Measurements from ENCODE around the gene SLC9A8.

Gene SLC9A8

GRCh38 chr20:49877386-49877921 is 64.8 kb downstream of the SLC9A8 start:
- DNase-seq (ENCODE audit: low read depth): no peak

- no peak for DNase-seq (ENCODE audit: low read depth)
Measured at GRCh38 chr20:49878977-49879376, 66.3 kb downstream of the SLC9A8 start.

DNA sequence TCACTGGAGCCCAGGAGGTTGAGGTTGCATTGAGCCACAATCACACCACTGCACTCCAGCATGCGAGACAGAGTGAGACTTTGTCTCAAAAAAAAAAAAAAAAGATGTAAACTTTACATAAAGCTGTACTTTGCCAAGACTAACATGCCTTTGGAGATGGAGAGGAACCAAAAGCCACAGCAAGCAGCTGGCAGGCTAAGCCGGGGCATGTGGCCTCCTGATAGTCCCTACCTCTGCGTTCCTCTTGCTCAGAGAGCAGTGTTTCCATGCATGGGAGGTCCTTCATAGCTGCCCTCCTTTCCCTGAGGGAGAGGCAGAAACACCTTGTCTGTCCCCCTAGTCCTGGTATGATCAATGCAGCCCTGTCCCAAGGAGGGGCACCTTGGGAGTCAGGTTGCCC is 67.5 kb downstream of the SLC9A8 start:
- no peak for DNase-seq (ENCODE audit: low read depth)

GRCh38 chr20:49880724-49881445 is 68.3 kb downstream of the SLC9A8 start:
- DNase-seq (ENCODE audit: low read depth): no peak

DNA sequence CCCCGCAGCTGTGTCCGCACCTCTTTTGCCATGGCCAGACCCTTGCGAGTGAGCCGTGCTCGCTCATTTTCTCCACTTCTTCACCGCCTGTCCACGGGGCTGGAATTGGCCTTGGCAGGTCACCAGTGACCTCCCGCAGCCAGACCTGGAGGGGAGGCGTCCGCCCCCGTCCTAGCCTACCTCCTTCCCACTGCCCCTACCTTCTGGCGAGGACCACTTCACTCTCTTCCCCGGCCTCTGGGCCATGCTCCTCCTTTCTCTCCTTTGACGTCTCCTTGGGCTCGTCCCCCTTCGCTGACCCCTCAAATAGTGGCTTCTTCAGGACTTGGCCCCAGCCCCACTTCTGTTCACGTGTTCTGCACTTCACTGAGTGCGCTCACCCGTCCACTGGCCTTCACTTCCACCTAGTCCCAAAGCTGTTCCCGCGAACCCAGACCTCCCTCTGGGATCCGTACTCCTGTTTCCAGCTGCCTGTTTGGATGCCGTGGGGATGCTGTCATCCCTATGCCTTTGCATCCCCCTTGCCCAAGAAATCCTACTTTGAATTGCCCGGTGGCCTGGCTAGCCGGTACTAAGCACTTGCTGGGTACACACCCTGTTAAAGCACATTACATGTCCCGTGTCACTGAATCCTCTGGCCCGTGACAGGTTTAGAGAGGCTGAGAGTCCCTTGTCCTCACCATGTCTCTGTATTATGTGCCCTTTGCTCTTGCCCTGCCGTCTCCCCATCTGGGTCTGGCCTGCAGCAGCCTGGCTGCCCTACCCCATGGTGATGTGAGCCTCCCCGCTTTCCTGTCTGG is 69.7 kb downstream of the SLC9A8 start:
- DNase-seq (ENCODE audit: low read depth): no peak

GRCh38 chr20:49883246-49883802 is 70.7 kb downstream of the SLC9A8 start:
- DNase-seq (ENCODE audit: low read depth): no peak

GRCh38 chr20:49885558-49886332 is 73.1 kb downstream of the SLC9A8 start:
- DNase-seq (ENCODE audit: low read depth): no peak

DNA sequence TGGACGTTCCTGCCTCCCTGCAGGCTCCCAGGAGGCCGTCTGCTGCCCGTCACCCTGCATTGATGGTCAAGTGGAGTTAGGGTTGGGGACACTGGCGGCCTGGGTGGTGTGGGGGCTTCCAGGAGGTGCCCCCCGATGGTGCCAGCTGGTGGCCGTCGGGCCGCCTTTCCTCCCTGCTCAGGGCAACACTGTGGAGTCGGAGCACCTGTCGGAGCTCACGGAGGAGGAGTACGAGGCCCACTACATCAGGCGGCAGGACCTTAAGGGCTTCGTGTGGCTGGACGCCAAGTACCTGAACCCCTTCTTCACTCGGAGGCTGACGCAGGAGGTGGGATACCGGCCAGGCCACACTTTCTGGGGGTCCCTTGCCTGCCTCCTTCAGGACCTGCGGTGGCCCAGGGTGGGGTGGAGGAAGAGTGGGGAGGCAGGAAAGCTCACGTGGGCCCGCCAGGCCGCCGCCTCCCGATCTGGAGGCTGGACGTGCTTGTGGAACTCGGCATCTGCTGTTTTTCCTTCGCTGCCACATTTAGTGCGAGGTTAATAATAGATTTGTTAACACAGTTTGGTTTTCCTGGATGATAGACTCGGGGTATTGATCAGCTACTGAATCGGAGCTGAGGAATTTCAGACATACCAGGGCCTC is 74.1 kb downstream of the SLC9A8 start:
- DNase-seq (ENCODE audit: low read depth): no peak

GRCh38 chr20:49887251-49888211 is 74.9 kb downstream of the SLC9A8 start:
- no peak for DNase-seq (ENCODE audit: low read depth)

DNA sequence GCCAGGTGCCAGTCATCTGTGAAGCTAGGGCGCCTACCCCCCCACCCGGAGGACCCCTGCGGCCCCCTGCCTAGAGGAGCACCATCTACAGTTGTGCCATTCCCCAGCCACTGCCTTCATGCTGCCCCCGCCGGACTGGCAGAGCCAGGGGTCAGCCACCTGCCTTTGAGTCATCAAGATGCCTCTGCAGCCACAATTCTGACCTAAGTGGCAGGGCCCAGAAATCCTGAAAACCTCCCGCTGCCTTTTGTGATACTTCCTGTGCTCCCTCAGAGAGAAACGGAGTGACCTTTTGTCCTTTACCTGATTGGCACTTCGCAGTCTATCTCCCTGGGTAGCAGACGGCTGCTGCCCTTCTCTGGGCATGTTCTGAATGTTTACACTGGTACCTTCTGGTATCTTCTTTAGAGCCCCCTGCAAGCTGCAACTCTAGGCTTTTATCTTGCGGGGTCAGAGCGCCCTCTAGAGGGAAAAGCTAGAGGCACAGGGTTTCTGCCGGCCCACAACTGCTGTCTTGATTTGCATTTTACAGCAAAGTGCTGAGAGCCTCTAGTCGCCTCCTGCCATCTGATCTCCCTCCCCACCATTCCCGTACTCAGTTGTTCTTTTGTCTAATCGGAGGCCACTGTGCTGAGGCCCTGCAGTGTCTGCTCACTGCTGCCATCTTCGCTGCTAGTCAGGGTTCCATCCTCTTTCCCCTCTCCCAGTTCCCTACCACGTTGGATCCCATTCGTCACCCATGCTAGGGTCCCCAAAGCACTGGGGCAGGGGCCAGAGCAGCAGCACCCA is 75.8 kb downstream of the SLC9A8 start:
- no peak for DNase-seq (ENCODE audit: low read depth)

- no peak for DNase-seq (ENCODE audit: low read depth)
Measured at GRCh38 chr20:49889001-49889934, 76.6 kb downstream of the SLC9A8 start.

GRCh38 chr20:49889935-49890333 is 77.3 kb downstream of the SLC9A8 start:
- no peak for DNase-seq (ENCODE audit: low read depth)

DNA sequence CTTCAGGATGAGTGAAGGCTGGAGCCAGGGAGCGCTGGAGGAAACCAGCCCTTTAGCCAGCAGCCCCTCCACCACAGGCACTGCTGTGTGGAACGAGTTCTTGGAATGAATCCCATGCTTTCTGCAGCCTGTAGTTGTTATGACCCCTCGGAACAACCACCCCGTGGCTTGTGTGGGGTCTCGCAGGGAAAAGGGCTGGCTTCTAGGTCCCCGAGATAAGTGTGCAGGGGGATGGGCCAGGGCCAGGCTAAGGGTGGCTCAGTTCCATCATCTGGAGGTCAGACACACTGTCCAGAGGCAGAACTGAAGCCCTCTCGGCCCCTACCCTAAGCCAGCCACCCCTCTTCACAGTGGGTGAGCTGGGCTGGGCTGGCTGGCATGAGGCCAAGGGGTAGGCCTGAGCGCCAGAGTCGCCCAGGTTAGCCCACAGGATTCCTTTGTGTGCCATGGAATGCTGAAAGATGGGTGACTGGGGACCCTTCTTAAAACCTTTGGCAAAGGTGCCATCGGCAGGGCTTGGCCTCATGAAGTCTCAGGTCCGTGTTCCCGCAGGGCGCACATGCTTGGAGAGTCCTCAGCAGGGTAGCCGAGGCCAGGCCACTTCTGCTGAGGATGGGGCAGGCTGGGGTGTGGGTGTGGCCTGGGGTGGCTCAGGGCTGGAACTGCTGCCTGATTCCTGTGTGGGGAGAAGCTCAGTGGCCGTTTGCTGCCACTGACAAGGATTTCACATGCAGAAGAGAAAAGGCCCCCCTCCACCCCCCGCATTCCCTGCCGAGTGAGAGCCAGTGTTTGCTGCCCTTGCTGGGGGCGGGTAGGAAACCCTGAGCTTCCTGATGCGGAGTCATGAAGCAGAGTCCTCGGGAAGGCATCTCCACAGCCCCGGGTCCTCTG is 78.1 kb downstream of the SLC9A8 start:
- no peak for DNase-seq (ENCODE audit: low read depth)

DNA sequence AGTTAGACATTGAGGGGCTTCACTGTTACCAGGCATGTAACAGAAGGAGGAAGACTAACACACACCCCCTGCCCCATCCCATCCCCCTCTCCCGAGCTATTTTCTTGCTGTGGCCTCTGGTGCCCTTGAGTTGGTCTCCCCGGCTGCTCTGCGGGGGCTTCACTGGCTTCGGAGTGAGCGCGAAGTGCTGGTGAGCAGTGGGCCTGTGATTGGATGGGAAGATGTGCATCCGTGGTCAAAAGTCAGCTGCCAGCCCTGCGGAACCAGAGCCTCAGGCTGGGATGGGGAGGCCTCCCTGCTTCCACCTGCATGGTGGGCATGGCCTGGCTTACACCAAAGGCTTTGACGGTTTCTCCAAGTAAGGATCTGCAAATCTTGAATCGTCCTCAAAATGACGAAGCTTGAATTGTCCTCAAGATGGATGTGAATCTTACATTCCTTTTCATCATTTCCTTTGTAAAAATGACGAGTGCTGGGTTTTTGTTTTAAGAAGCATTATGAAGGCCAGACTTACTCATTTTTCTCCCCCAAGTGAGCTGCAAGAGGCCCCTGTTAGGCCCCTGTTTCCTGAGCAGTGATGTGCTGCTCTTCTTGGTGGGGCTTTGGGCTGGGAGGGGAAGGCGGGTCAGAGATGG is 79.0 kb downstream of the SLC9A8 start:
- DNase-seq (ENCODE audit: low read depth): no peak

DNA sequence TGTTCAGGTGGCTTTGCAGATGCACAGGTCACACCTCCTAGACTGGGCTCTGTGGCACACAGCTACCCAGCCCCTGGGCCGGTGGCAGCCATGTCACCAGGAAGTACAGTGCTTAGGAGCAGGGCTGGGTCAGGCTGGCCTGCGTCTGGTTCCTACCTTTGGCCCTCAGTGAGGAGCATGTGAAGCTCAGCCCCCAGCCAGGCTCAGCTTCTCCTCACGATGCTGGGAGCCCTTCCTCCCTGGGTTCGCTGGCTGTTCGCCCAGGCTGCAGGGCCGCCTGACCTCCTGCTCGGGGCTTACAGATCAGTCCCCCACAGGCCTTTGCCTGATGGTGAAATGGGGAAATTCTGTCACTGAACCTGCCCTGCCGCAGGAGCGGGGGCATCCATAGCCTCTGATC is 79.6 kb downstream of the SLC9A8 start:
- no peak for DNase-seq (ENCODE audit: low read depth)

DNA sequence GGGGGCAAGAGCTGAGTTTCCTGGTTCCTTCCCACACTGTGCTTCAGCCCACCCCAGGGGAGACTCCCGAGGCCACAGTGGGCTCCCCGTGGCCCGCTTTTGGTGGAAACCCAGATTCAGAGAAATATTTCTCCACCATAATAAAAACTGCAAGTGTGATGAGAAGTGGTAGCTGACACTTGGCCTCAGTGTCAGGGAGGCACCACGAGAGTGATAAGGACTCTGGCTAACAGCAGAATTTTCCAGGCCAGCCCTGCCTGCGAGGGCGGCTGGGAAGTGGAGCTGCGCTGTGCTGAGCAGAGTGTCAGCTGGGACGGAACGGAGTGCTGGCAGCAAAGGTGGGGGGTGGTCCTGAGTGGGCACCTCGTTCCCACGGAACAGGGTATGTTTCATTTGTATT is 80.2 kb downstream of the SLC9A8 start:
- no peak for DNase-seq (ENCODE audit: low read depth)

All from T-helper 22 cell (primary cell).